ENCODE results near the gene SIVA1. TPM values are rescaled to one million over a fixed set of nuclear protein-coding genes. Genes with fewer than 3 reads are reported as not detected.

Gene SIVA1
- total and polyA plus RNA-seq, 2 of the 4 experiments (the other 2 are of a cell fraction), result 166 to 184 TPM

DNA sequence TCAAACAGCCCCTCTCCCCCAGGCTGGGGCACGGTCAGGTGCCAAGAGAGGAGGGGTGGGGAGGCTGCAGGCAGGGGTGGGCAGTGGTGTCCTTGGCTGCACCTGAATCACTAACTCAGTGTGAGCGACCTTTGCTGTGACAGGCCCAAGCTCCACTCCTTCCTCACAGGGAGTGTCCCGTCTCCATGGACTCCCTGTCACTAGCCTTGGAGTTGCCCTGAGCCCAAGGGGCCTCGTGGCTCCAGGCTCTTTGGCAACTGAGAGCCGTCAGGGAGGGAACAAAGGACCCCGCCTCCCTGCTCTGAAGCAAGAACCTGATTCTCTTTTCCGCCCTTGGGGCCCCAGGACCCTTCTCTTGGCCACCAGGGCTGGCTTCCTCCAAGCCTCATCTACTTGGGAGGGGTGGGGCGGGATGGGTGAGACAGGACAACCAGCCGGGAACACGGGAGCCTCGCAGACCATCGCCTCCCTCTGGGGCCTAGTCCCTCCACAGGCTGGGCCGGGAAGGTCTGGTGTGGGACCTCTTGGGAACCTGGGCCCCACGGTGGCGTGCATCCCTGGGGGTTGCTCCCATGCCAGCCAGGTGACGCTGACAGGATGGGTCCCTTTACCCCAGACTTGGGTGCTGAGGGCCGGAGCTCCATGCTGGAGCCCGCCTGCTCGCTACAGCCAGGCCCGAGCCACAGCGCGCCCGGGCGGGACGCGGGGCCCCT is 29.9 kb upstream of the SIVA1 start:
- H3K79me1 ChIP-seq (ENCODE audit: low read depth in 1 of 2, low read length in 2 of 2), result peaks cover 12 to 21% of the 10 kb centered on the region in 2 experiments; a peak in 2 of 4 replicates
- no peak overlapping the region for H3K18ac ChIP-seq (ENCODE audit: low read depth, low read length)
- no peak overlapping the region for H2BK5ac ChIP-seq (ENCODE audit: low read depth, low read length, poor library complexity, severe bottlenecking)
- no peak overlapping the region for H3K4me3 ChIP-seq (ENCODE audit: insufficient read depth, low read depth, low read length)
- BruUV-seq (replicated peaks), result no TSS peak
- H3K36me3 ChIP-seq (ENCODE audit: control insufficient read depth, insufficient read depth, low read length), result peaks cover 21% of the 10 kb centered on the region
- TF ChIP-seq, protein P1, sequence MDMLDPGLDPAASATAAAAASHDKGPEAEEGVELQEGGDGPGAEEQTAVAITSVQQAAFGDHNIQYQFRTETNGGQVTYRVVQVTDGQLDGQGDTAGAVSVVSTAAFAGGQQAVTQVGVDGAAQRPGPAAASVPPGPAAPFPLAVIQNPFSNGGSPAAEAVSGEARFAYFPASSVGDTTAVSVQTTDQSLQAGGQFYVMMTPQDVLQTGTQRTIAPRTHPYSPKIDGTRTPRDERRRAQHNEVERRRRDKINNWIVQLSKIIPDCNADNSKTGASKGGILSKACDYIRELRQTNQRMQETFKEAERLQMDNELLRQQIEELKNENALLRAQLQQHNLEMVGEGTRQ (IDR thresholded peaks at IDR 0.05; ENCODE audit: low read depth, low read length), result no peak
- no peak for TF ChIP-seq MAZ (IDR thresholded peaks at IDR 0.05; ENCODE audit: borderline replicate concordance, low read depth, low read length)
- TF ChIP-seq RFX5 (IDR thresholded peaks at IDR 0.05; ENCODE audit: low read depth, low read length), result no peak
- TF ChIP-seq MXI1 (IDR thresholded peaks at IDR 0.05; ENCODE audit: borderline replicate concordance, low read depth, low read length), result no peak
- no peak for TF ChIP-seq NFE2L2 (IDR thresholded peaks at IDR 0.05; ENCODE audit: low read depth, low read length)
- TF ChIP-seq SMC3 (IDR thresholded peaks at IDR 0.05; ENCODE audit: low read depth, low read length), result no peak
- no peak for TF ChIP-seq ELK1 (IDR thresholded peaks at IDR 0.05; ENCODE audit: borderline replicate concordance, low read depth, low read length)
- no peak for TF ChIP-seq RCOR1 (IDR thresholded peaks at IDR 0.05; ENCODE audit: insufficient replicate concordance, low read length)
- no peak for TF ChIP-seq CTCF (conservative IDR thresholded peaks at IDR 0.05; ENCODE audit: low read depth, low read length)
- TF ChIP-seq RAD21 (IDR thresholded peaks at IDR 0.05; ENCODE audit: low read length), result no peak
- no peak for TF ChIP-seq BHLHE40 (IDR thresholded peaks at IDR 0.05; ENCODE audit: low read depth, low read length)
- no peak for TF ChIP-seq CEBPB (IDR thresholded peaks at IDR 0.05; ENCODE audit: low read depth, low read length)
- no peak for TF ChIP-seq CHD1 (IDR thresholded peaks at IDR 0.05; ENCODE audit: low read depth, low read length)
- TF ChIP-seq POLR2A (IDR thresholded peaks at IDR 0.05; ENCODE audit: low read depth, low read length), result no peak
- TF ChIP-seq MAFK (IDR thresholded peaks at IDR 0.05; ENCODE audit: low read depth, low read length), result no peak
- no peak for TF ChIP-seq FOS (IDR thresholded peaks at IDR 0.05; ENCODE audit: low read depth, low read length)
- peak overlapping the region; percentile 91 for H2AFZ ChIP-seq (replicated peaks; ENCODE audit: low read length, poor library complexity)
- in situ Hi-C loops (cut with MboI; ENCODE audit: low sequenced_read_pairs) (no loop called here), intact Hi-C loops (cut with micrococcal nuclease) (loop anchor here (5.0 kb wide), 1 partner anchor 71 kb away; no protein-coding TSS in a partner anchor), dilution Hi-C loops (cut with HindIII; ENCODE audit: low sequenced_read_pairs, unreplicated experiment) (no loop called here)
- no peaks in the 10 kb centered on the region; the same call in 1 of the 2 replicates for H3K27me3 ChIP-seq (ENCODE audit: control insufficient read depth, insufficient read depth, low read length)
- POLR2A ChIA-PET (ENCODE audit: unreplicated experiment), result no interaction called here
- H2BK120ac ChIP-seq (ENCODE audit: low read depth, low read length), result no peak overlapping the region
- no peak for DNase-seq
- WGBS, 2 experiments (ENCODE audit: extremely low coverage in 2 of 2, insufficient read length in 1 of 2), result 45% methylated on average over 13 of the region's 26 CpGs; no CpG with 5 or more reads in 1 of the 2 experiments
- H3K9me1 ChIP-seq (ENCODE audit: insufficient read depth, low read length), result no peaks in the 10 kb centered on the region
- H3K23ac ChIP-seq (ENCODE audit: low read depth, low read length), result no peak overlapping the region
- H3K56ac ChIP-seq (ENCODE audit: extremely low read depth, insufficient read depth, low read length), result no peak overlapping the region
- H2BK15ac ChIP-seq (ENCODE audit: low read depth, low read length), result no peak overlapping the region
- peaks cover 23% of the 10 kb centered on the region for H3K4me1 ChIP-seq (ENCODE audit: control insufficient read depth, insufficient read depth, low read length)
- H4K91ac ChIP-seq (ENCODE audit: insufficient read depth, low read depth, low read length), result no peak overlapping the region
- no peak overlapping the region for H2AK9ac ChIP-seq (replicated peaks; ENCODE audit: low read depth, low read length, poor library complexity)
- CTCF ChIA-PET, result no interaction called here
- no peak overlapping the region for H3K27ac ChIP-seq (ENCODE audit: insufficient read depth, low read length)
- H4K5ac ChIP-seq (ENCODE audit: low read depth, low read length), result no peak overlapping the region
- no peak overlapping the region for H3K4ac ChIP-seq (ENCODE audit: low read depth, low read length)
- ATAC-seq (ENCODE audit: low read depth), result no peak
- H3K9me3 ChIP-seq (ENCODE audit: control insufficient read depth, insufficient read depth, low read length), result no peaks in the 10 kb centered on the region
- no peak overlapping the region for H3K14ac ChIP-seq (replicated peaks; ENCODE audit: low read depth, low read length)
- no peak overlapping the region for H3K4me2 ChIP-seq (ENCODE audit: low read depth, low read length)
- no peak overlapping the region for H4K8ac ChIP-seq (ENCODE audit: low read depth in 2 of 2, low read length in 2 of 2)
- H2BK20ac ChIP-seq (ENCODE audit: low read depth, low read length), result no peak overlapping the region
- peaks cover 25% of the 10 kb centered on the region for H4K20me1 ChIP-seq (ENCODE audit: insufficient read depth, low read length)
- peak overlapping the region; percentile 13; the same call in 1 of the 2 replicates for H2AK5ac ChIP-seq (ENCODE audit: low read depth, low read length)
- H3K9ac ChIP-seq (ENCODE audit: low read depth, low read length), result no peak overlapping the region
